Measurements from ENCODE around the gene C4orf50. TPM values are rescaled to one million over a fixed set of nuclear protein-coding genes. Genes with fewer than 3 reads are reported as not detected.
"Not testable (repeated sequence)": the region's sequence is repeated elsewhere in the genome, so short reads cannot be mapped to it uniquely, and the experiment has no call there.

Gene C4orf50
- total RNA-seq, 1 experiment from 2014 or later = not detected

DNA sequence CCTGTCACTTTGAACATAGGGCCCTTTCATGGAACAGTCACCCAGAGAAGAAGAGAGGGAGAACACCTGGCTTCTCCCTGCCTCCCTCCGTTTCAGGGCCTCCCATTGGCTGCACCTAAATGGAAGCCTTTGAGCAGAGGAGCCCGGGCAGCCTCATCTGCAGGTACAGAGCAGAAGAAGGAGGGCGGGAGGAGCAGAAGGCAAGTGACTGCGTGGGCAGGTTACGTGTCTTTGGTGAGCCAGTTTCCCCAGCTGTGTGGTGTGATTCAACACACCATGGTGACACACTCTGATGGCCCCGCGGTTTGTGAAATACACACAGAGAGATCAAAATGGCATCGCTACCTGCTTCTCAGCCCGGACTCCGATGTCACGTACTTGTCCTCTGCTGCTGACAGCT lies 431 bp downstream of the C4orf50 start:
- no peak for DNase-seq (ENCODE audit: low read depth)

DNA sequence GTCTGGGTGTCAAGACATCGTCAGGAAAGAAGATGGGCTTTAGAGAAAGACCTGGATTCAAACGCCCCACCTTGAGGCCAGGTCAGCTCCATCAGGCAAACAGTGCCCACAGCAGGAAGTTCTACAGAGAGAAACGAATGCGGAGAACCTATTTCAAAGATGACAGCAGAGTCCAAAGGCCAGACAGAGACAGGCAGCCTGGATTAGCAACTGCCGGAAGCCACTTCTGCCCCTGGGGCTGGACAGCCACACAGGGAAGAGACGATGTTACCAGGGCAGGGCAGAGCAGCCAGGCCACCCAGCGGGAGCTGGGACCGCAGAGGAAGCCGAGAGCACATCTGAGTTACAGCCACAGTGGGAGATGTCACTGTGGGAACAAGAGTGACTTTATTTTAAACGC lies 1.2 kb downstream of the C4orf50 start:
- no peak for DNase-seq (ENCODE audit: low read depth)

DNA sequence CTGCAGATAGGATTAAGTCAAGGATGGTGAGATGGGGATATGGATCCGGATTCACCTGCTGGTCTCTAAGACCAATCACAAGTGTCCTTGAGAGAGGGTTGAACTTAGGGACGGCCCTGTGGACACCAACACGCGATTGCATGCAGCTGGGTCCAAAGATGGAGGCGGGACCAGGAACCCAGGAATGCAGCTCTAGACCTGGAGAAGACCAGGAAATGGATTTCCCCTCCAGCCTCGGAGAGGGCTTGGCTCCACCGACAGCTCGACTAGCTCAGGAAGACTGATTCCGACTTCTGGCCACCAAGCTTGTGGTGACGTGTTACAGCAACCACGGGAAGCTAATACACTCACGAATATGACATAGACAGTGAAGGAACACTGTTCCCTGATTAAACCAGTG lies 4.7 kb downstream of the C4orf50 start:
- DNase-seq (ENCODE audit: low read depth) = no peak

DNA sequence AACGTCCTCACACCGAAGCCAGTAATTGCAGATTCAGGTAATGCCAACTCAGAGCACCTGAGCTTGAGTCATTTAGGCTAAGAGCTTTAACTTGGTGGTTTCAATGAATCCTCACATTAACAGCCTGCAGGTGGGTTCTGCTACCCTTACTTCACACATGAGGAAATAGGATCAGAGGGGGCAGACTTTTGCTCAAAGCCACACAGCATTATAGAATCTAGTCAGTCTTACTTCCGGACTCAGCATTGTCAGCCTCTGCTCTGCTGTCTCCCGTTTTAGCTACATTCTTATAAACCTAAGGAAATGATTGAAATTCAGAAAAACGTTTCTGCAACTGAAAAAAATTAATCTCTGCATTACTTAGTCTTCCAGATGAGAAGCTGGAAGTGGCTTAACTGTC lies 6.0 kb downstream of the C4orf50 start:
- DNase-seq (ENCODE audit: low read depth) = no peak

DNA sequence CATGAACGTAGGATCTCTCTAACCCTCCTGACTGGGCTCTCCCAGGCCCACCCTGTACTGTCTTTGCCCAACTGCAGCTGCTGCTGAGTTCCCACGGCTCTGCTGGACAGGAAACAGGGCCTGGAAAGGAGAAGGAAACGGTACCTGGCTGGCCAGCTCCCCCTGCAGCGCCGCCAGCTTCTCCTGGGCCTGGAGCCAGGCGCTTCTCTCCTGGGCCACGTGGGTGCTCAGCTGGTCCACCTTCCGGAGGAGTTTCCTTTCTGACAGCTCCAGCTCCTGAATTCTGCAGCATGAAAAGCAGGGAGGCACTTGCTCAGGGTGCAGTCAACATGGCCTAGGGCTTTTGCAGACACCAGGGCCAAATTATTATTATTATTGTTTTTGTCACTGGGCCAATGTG lies 6.5 kb downstream of the C4orf50 start:
- DNase-seq (ENCODE audit: low read depth) = no peak

DNA sequence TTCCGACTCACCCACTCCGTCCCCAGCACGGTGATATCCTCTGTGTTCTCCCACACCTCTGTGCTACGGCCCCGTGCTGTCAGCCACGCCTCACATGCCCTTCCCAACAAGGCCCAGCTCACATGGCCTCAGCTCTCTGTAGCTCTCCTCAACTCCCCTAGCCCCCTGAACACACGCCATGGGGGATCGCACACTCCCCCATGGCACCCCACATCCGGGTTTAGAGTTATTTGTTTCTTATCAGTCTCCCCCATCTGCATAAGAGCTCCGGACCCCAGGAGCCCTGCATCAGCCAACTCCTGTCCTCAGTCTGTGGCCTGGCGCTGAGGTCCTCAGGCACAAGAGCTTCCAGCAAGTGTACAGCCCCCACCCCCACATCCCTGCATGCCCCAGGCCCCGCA lies 7.0 kb downstream of the C4orf50 start:
- DNase-seq (ENCODE audit: low read depth) = no peak

DNA sequence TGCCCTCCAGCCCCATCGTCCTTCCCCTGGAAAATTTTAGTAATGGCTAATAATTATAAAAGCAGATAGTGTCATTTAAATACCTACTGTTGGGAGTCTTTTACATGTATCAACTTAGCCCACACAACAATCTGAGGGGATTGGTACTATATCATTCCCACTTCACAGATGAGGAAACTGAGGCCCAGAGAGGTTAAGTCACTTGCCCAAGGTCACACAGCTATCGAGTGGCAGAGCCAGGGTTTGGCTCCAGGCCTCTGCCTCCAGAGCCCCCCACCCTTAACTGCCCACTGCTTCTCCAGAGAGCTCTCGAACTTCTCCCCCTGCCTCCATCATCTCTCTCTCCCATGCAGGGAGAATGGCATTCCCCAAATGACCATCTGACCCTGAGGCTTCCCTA lies 7.4 kb downstream of the C4orf50 start:
- DNase-seq (ENCODE audit: low read depth) = no peak

DNA sequence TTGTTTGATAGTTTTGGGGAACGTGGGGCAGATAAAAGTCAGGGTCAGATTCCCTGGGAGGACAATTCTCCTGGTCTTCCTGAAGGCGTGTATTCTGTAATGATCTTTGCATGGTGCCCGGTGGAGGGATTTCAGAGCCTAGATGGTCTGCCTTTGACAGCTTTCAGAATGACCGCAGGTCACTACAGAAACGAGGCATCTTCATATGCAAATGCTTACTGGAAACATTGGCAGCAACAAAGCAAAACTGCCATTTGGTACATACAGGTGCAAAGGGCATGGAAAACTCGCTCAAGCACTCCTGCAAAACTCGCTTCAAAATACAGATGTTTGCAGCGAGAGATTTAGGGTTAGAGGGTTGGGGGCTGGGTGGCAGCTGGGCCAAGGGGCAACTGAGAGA lies 8.8 kb downstream of the C4orf50 start:
- DNase-seq (ENCODE audit: low read depth) = no peak

DNA sequence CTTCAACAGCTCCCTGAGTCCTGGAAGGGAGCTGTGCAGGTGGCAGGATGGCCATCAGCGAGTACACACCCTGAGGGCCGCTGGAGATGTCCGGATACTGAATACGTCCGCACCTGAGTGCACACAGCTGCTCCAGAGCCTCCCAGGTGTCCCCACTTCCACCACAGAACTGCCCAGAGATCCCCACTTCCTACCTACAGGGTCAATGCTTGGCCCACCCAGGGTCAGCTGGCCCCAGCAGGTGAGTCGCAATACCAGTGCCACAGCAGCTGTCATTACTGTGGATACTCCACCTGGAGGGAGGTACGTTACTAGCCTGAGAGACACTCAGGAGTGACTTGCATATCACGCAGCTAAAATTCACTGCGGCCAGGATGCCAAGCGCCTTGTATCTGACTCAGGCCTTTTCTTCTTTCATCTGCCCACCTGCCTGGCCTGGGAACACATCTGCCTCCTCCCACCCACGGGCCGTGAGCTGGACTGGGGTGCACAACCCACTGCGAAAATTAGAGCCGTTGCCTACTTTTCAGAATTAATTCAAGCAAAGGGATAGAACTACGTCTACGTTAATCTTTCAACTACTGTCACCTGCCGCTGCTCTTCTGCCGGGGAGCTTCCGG lies 9.4 kb downstream of the C4orf50 start:
- no peak for DNase-seq (ENCODE audit: low read depth)

DNA sequence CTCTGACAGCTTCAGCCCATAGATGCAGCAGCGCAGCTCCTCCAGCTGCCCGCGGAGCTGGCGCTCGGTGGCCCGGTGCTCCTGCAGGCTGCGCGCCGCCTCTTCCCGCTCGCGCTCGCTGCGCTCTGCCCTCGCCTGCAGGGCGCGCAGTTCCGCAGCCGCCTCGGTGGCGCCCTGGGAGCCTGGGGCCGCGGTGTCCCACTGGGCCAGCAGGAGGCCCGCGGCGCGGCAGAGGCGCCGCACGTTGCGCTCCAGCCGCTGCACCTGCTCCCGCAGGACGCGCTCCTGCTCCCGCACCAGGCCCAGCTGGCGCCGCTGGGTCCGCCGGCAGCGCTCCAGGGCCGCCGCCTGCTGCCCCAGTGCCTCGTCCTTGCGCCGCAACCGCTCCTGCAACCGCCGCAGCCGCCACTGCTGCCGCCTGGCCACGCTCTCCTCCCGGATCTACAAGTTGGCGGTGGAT lies 10.1 kb downstream of the C4orf50 start:
- no peak for DNase-seq (ENCODE audit: low read depth)

DNA sequence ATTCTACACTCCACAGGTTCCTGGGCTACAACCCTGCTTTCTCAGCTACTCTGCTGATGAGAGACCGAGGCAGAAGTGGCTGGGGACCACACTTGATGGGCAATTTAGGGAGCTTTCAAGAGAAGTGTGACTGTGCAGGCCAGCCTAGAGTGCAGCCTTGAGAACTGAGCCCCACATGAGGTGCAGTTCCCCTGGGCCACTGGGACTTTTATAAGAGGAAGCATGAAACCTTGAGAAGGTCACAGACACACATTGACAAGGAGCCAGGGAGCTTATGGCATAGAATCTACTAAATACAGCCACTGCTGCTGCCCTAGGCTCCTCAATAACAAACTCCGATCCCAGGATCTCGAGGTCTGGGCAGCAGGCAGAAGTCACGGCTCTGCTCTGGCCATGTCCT lies 13.1 kb downstream of the C4orf50 start:
- no peak for DNase-seq (ENCODE audit: low read depth)

DNA sequence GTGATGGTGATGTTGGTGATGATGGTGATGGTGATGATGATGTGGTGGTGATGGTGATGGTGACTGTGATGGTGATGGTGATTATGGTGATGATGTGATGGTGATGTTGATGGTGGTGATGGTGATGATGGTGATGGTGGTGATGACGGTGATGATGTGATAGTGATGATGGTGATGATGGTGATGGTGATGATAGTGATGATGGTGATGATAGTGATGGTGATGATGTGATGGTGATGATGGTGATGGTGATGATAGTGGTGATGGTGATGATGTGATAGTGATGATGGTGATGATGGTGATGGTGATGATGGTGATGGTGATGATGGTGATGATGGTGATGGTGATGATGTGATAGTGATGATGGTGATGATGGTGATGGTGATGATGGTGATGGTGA lies 14.7 kb downstream of the C4orf50 start:
- not testable (repeated sequence) for DNase-seq (ENCODE audit: low read depth)

DNA sequence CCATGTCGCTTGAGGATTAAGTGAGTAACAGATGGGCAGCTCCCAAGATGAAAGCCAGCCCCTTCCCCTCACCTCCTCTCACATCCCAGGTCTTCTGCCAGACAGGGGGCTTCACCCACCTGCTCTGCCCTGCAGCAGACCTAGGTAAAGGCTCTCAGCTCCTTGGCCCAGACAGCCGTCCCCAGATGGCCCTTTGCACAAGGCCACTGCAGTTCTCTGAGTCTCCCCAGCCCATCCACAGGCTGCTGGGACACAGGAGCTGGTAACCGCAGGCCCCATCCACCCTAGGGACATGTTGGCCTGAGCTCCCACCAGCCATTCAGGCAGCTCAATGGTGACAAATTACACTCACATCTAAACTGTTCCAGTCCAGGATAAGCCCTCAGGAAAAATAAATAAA lies 15.3 kb downstream of the C4orf50 start:
- DNase-seq (ENCODE audit: low read depth) = no peak

DNA sequence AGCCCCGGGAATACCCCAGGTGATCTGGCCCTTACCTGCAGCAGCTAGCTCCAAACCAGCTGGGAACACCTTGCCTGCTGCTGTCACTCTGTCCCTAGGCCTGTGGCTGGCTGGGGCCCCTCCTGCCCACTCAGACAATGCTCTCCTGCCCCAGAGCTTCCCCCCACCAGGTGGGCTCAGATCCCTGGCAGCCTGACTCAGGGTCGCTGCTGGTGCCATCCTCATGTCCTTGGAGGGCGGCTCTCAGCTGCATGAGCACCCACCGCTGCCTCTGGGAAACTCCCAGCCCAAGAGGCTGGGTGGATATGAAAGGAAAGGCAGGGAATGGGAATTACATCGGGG lies 15.8 kb downstream of the C4orf50 start:
- no peak for DNase-seq (ENCODE audit: low read depth)

DNA sequence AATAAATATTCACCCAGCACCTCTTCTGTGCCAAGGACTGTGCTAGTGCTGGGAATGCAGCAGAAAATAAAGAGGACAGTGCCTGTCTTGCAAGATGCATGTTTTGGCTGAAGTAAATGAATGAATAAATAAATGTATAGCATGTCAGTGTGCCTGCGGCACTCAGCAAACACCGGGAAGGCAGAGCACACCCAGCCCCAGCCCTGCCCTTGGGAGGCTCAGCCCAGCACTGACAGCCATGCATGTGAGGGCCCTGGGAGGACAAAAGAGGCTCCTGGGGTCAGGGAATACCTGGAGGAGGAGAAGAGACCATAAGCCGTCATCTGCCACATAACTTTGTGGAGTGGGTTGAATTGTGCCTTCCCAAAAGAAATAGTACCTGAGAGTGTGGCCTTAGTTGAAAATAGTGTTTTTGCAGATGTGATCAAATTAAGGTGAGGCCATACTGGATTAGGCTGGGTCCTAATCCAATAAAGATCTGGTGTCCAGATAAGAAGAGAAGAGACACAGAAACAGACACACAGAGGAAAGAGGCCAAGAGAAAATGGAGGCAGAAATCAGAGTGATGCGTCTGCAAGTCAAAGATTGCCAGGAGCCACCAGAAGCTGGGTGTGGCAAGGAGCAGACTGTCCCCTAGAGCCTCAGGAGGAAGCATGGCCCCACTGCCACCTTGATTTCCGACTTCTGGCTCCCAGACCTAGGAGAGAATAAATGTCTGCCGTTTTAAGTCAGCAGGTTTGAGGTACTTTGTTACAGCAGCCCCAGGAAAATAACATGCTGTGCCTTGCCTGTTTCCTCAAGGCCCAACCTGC lies 16.3 kb downstream of the C4orf50 start:
- DNase-seq (ENCODE audit: low read depth) = no peak

DNA sequence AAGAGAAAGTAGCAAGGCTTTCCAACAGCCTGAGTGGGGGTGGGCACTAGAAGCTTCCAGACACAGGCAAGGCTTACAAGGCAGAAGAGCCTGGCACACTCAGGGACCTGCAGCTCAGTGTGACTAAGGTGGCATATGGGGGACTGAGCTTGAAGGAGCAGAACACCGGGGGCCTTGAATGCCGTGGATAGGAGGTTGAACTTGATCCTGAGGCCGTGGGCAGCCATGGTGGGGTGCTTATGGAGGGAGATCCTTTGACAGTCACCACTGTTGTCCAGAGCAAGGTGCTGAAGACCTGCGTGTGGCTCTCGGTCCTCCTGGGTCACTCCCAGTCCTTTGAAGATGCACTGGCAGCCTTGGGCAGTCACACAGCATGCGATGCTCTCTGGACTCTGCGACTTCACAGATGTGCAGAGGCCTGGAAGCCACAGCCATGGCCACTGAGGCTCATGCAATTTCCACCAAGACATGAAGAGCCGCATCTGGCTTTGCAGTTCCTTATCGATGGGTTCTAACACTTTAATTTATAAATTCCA lies 18.3 kb downstream of the C4orf50 start:
- no peak for DNase-seq (ENCODE audit: low read depth)

DNA sequence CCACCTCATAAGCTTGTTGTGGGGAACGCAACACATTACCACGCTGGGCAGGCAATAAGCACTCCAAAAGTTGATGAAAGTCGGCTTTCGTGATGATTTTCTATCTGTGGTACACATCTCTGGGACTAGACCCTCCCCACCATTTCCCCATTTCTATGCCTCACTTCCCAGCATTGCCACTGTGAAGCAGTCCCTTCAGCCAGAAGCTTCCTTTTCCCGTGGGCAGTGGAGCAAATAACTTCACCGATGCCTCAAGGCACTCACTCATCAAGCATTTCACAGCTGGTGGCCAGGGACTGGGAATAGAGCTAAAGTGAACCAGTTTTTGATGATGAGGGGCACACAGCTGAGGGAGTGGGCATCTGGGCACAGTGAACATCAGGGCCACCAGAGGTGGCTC lies 18.9 kb downstream of the C4orf50 start:
- no peak for DNase-seq (ENCODE audit: low read depth)

DNA sequence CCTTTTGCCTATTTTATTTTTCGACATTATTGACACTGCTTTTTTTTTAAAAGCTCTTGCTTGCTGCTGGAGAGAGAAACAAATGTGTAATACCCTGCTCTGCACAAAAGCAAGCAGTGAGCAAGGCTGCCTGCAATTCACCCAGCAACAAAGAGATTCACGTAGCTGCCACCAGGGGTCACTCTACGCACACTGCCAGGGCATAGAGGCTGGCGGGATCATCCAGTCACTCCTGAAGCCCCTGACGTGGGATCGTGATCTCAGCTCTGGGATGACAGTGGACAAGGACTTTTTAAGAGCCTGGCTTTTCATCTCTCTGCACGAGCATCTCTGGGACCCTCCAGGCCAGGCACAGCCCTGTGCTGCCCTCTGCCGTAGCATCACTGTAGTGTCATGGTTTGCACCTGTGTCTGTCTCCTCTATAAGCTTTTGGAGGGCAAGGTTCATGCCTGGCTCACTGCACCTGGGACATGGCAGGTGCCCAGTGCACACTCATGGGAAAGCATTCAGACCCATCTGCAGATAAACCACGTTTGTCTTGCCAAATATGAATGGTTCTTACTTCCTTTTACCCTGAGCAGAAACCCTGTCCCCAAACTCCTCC lies 19.8 kb downstream of the C4orf50 start:
- peak; percentile 50 for DNase-seq (ENCODE audit: low read depth)

DNA sequence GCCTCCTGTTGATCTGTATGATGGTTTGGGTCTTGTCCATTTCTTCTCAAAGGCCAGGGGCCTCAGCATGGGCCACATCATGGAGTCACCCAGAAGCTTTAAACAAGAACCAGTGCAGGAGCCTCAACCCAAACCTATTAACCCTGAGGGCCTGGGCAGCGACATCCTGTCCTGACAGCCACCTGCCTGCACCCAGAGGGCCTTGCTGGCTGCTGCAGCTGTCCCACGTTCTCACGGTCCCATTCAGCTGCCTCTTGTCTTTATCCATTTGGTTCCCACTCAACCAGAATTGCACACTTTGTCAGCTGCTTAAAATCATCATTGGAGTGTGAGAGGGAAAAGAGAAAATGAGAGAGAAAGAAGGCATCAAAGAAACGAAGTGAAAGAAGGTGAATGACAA lies 21.6 kb downstream of the C4orf50 start:
- peak; percentile 18 for DNase-seq (ENCODE audit: low read depth)

DNA sequence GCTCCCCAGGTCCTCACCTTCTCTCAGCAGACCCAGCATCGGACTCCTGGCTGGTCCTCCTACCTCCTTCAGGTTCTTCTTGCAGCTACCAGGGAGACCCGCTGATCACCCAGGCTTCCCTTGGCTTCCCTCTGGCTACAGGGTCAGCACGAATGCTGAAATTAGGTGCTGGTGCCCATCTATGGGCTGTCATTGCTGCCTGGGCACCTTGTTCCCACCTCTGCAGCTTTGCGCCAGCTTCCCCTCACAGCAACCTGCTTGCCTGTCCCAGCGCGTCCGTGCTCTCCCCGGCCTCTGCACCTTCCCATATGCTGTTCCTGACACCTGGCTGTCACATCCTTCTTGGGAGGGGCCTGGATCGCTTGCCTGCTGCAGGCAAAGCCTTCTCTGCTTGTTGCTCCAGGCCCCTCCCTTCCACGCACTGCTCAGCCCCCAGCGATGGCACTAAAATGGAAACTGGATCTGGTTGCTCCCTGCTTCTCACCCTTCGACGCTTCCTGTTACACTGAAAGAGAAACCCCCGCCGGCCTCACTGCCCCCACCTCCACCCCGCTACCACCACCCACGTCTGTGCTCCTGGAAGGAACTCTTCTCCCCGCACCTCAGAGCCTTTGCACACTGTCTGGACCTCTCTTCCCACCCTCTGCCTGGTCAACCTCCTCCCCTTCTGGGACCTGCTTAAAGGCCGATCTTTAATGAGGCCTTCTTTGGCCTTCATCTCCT lies 22.2 kb downstream of the C4orf50 start:
- DNase-seq (ENCODE audit: low read depth) = no peak

DNA sequence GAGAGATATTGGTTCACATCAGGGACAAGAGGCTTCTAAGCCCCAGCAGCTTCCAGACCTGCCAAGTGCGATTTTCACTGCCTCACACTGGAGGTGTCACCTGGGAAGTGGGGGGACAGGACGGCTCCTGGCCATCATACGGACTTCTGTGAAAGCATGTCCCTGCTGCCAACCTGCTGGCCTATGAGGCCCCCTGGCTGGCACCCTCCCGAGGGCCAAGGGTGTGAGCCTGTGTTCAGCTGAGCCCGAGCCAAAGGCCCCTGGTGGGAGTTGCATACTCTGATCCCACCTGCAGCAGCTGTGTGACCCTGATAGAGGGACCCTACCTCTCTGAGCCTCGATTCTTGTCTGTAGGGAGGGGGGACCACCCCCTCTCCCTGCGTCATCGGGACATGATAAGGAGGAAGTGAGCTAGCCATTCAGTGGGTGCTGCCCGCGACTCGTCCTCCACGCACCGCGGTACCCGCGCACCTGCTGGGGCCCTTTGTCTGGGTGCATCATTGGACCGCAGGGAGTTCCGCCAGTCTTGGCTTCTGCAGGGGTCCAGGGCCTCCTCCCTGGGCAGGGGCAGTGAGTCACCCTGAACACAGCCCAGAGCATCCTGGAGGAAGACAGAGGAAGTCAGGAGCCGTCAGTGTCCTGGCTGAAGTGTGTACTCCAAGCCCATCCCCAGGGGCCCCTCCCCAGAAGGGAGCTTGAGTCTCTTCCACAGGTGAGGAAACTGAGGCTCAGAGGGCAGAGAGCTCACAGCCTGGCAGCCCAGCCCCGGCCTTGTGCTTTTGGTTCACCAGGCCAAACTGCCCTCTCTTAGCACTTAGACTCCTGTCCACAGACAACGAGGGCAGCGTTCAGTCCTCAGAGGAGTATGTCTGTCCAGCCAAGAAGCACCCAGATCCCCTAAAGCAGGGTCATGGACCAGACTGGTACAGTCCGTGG lies 24.1 kb downstream of the C4orf50 start:
- no peak for DNase-seq (ENCODE audit: low read depth)
